K562 (cell line): ENCODE data around the gene LYZL6. TPM values are rescaled to one million over a fixed set of nuclear protein-coding genes. Genes with fewer than 3 reads are reported as not detected.

Source experiments
- ATAC-seq: fragments of 200-7000 bp; cut with Tn5 transposase; 3 replicates; pipeline ENCODE4 v1.9.1; 2020; ENCODE audit warnings: moderate library complexity
- BruUV-seq: library from RNA; stranded (reverse); fragments of 400-500 nt; replicated peaks from 2 replicates; lab custom pipeline; 2021; lab: Mats Ljungman, UMichigan
- CTCF ChIA-PET: fragments of 300-600 bp; formaldehyde crosslinking; extraction: SDS; loops from one replicate; lab custom pipeline; 2021; ENCODE audit warnings: low intra/inter-chr PET ratio; lab: Yijun Ruan, JAX
- POLR2A ChIA-PET: fragments of 300-600, 350-650 bp; sonication (Branson Sonifier 250); formaldehyde crosslinking; extraction: SDS; loops from one replicate; lab custom pipeline; 2021; ENCODE audit warnings: antibody characterized with exemption, inconsistent platforms; lab: Yijun Ruan, JAX
- DNase-seq, 4 experiments: peaks; one replicate each; pipeline versions ENCODE4 v3.0.0 to v3.0.0-alpha.2; 2011 to 2018; ENCODE audit warnings: low spot score in 3 of 4, mixed read lengths in 3 of 4; ENCODE audit errors: extremely low read depth in 1 of 4
- FAIRE-seq: peaks from 2 replicates; lab custom pipeline; 2011; peaks lifted over from hg19 to GRCh38; lab: Jason Lieb, UNC
- H2AFZ ChIP-seq: 2 replicates; pipeline ENCODE4 v1.6.0; 2011; ENCODE audit warnings: low read depth, low read length, control low read depth, inconsistent platforms
- H3K27ac ChIP-seq: fragments of 200-600 bp; 3 replicates; pipeline ENCODE4 v1.8.0; 2011; ENCODE audit warnings: low read depth, mild to moderate bottlenecking, control low read depth, inconsistent platforms, low read length, moderate library complexity, mixed read lengths; ENCODE audit errors: extremely low read depth
- H3K27me3 ChIP-seq, 2 experiments: fragments of 300-600 bp in 1 of 2; 2 replicates in 1 of 2; 3 replicates in 1 of 2; pipeline versions ENCODE4 v1.6.0 to v1.8.0; 2011; ENCODE audit warnings: inconsistent platforms in 2 of 2, low read length in 2 of 2, mild to moderate bottlenecking in 1 of 2, mixed read lengths in 1 of 2, moderate library complexity in 1 of 2; ENCODE audit not compliant: control insufficient read depth in 2 of 2, insufficient read depth in 2 of 2
- H3K36me3 ChIP-seq: fragments of 300-600 bp; 3 replicates; pipeline ENCODE4 v1.8.0; 2011; ENCODE audit warnings: mild to moderate bottlenecking, low read length, inconsistent platforms; ENCODE audit not compliant: control insufficient read depth, insufficient read depth
- H3K4me1 ChIP-seq, 2 experiments: fragments of 200-600 bp in 1 of 2; replicated peaks in 1 of 2; 2 replicates in 1 of 2; 3 replicates in 1 of 2; pipeline versions ENCODE4 v1.5.1 to v1.8.0; 2011; ENCODE audit warnings: inconsistent platforms in 2 of 2, low read length in 2 of 2, mild to moderate bottlenecking in 1 of 2, mixed read lengths in 1 of 2, moderate library complexity in 1 of 2; ENCODE audit not compliant: control insufficient read depth in 2 of 2, insufficient read depth in 2 of 2
- H3K4me2 ChIP-seq: 2 replicates; pipeline ENCODE4 v1.6.1; 2011; ENCODE audit warnings: low read length, control low read depth, inconsistent platforms, mixed read lengths; ENCODE audit not compliant: insufficient read depth
- H3K4me3 ChIP-seq: fragments of 200-600 bp; sonication (generic), shearing (Covaris generic); 2 replicates; pipeline ENCODE4 v1.5.1; 2016; ENCODE audit warnings: control low read depth, inconsistent platforms
- H3K79me2 ChIP-seq: fragments of 200-600 bp; 3 replicates; pipeline ENCODE4 v1.8.0; 2011; ENCODE audit warnings: low read length, inconsistent platforms; ENCODE audit not compliant: control insufficient read depth, insufficient read depth
- H3K9ac ChIP-seq, 2 experiments: 2 replicates each; pipeline versions ENCODE4 v1.6.0 to v1.6.1; 2011; ENCODE audit warnings: low read depth in 2 of 2, low read length in 2 of 2, control low read depth in 1 of 2, inconsistent platforms in 1 of 2, mild to moderate bottlenecking in 1 of 2, mixed read lengths in 1 of 2; ENCODE audit not compliant: insufficient read depth in 1 of 2
- H3K9me1 ChIP-seq: one replicate; pipeline ENCODE4 v1.6.0; 2011; ENCODE audit warnings: inconsistent platforms, mild to moderate bottlenecking, low read length, moderate library complexity; ENCODE audit not compliant: control insufficient read depth, insufficient read depth
- H3K9me3 ChIP-seq: replicated peaks from 2 replicates; pipeline ENCODE4 v1.5.1; 2011; ENCODE audit warnings: low read depth, low read length, inconsistent platforms; ENCODE audit not compliant: control insufficient read depth, insufficient read depth
- H4K20me1 ChIP-seq: replicated peaks from 2 replicates; pipeline ENCODE4 v1.6.1; 2011; ENCODE audit warnings: low read length, inconsistent platforms, mixed read lengths; ENCODE audit not compliant: control insufficient read depth, insufficient read depth
- ADNP ChIP-seq: fragments of 200-800 bp; sonication (Bioruptor generic); IDR thresholded peaks from 2 replicates; pipeline ENCODE4 v1.6.1; 2016; ENCODE audit warnings: missing genetic modification characterization, missing compliant biosample characterization
- BMI1 ChIP-seq: fragments of 150-350 bp; IDR thresholded peaks from 2 replicates; pipeline ENCODE4 v1.6.1; 2014; ENCODE audit warnings: low read length
- CBX2 ChIP-seq: fragments of 200-600 bp; sonication (generic); IDR thresholded peaks from one replicate; pipeline ENCODE4 v1.6.1; 2012; ENCODE audit warnings: mild to moderate bottlenecking, low read length, inconsistent platforms; ENCODE audit not compliant: insufficient read depth, poor library complexity, severe bottlenecking
- E4F1 ChIP-seq: fragments of 250-450 bp; sonication (Bioruptor Pico); IDR thresholded peaks from 2 replicates; pipeline ENCODE4 v1.5.0; 2021; ENCODE audit warnings: mild to moderate bottlenecking, borderline replicate concordance
- HNRNPH1 ChIP-seq: fragments of 200-400 bp; formaldehyde crosslinking; optimal IDR thresholded peaks from 2 replicates; pipeline ENCODE3; 2017; ENCODE audit warnings: low read depth, mild to moderate bottlenecking, low read length, moderate library complexity
- KLF10 ChIP-seq: fragments of 250-450 bp; sonication (Bioruptor Pico); IDR thresholded peaks from 2 replicates; pipeline ENCODE4 v1.6.1; 2021; ENCODE audit warnings: matching md5 sums
- MEF2D ChIP-seq: conservative IDR thresholded peaks from 2 replicates; pipeline ENCODE4 v1.6.1; 2016; ENCODE audit warnings: low read depth, missing genetic modification characterization, missing compliant biosample characterization
- PPARD ChIP-seq: fragments of 250-450 bp; sonication (Bioruptor Pico); IDR thresholded peaks from 2 replicates; pipeline ENCODE4 v1.8.0; 2022; ENCODE audit warnings: inconsistent platforms, mild to moderate bottlenecking, moderate library complexity
- RHOXF2B ChIP-seq: fragments of 250-450 bp; sonication (Bioruptor Pico); conservative IDR thresholded peaks from 2 replicates; pipeline ENCODE4 v1.5.1; 2021
- SFPQ ChIP-seq: fragments of 200-400 bp; formaldehyde crosslinking; IDR thresholded peaks from 2 replicates; pipeline ENCODE4 v1.6.1; 2017; ENCODE audit warnings: mild to moderate bottlenecking, low read depth, low read length, moderate library complexity
- STAT6 ChIP-seq: sonication (generic); formaldehyde crosslinking; IDR thresholded peaks from 2 replicates; pipeline ENCODE4 v1.8.1; 2023; ENCODE audit warnings: mild to moderate bottlenecking, missing genetic modification reagents
- ZBTB2 ChIP-seq: fragments of 450-650 bp; IDR thresholded peaks from 2 replicates; pipeline ENCODE4 v1.6.1; 2016; ENCODE audit warnings: antibody characterized with exemption
- ZC3H11A ChIP-seq: IDR thresholded peaks from 2 replicates; pipeline ENCODE4 v1.6.1; 2012; ENCODE audit warnings: low read depth, low read length, improper control_type of control experiment
- WGBS: fragments of 100-300 bp; shearing (Covaris generic); methylation state at CpG from one replicate; pipeline ENCODE4 v1.1.6; 2016; ENCODE audit warnings: low coverage, mixed read lengths; ENCODE audit not compliant: insufficient coverage; ENCODE audit errors: missing lambda C conversion rate; 5-methylcytosine and 5-hydroxymethylcytosine counted together
- in situ Hi-C: fragments of 300-500 bp; cut with MboI; formaldehyde crosslinking; loops from 4 replicates; pipeline ENCODE4 v1.15.0; 2018; ENCODE audit warnings: inconsistent platforms, mixed read lengths
- intact Hi-C: fragments of 100-400 bp; cut with micrococcal nuclease; formaldehyde crosslinking; loops from 2 replicates; pipeline ENCODE4 v1.14.2; 2022
- polyA plus RNA-seq, 8 experiments: library from polyadenylated mRNA; depleted of rRNA in 4 of 8; stranded (reverse) in 5 of 8; unstranded in 3 of 8; fragments of >200 nt; fragmentation: Nextera tagmentation in 2 of 8; fragmentation: Illumina TruSeq in 1 of 8; extraction: Ambion mirVana in 2 of 8; extraction: Trizol in 1 of 8; gene quantifications; 2 replicates each; pipeline versions ENCODE4 v1.2.1 to v1.2.3, GENCODE V29; 2011 to 2014; ENCODE audit warnings: inconsistent platforms in 1 of 8, missing spikeins in 1 of 8
- total RNA-seq, 7 experiments: library from RNA; depleted of rRNA in 6 of 7; stranded (reverse); fragments of >200 nt in 6 of 7; fragmentation: Illumina TruSeq in 2 of 7; extraction: Trizol in 2 of 7; gene quantifications; 2 replicates each; pipeline versions ENCODE4 v1.2.1 to v1.2.3, GENCODE V29; 2011 to 2021; ENCODE audit warnings: low replicate concordance in 1 of 7

LYZL6 gene
- total and polyA plus RNA-seq, 9 of the 15 experiments (the other 6 are each of a cell fraction or from before 2014, with no cell fraction given), result not detected

GRCh38 chr17:35981246-35981645, 37.7 kb upstream of the LYZL6 start, which contains the start of gene CCL16:
CCL16 (minus strand) TSS chr17:35981497; CDS start chr17:35981420, 77 bp downstream.
- WGBS, result under 1% methylated on average over 11 of the region's 12 CpGs
- Histone ChIP-seq H3K27ac (no peak within 1 kb of the TSS), H3K9me1 (no peaks in the 10 kb centered on the region), H3K79me2 (no peaks in the 10 kb centered on the region), H3K4me3 (no peak within 1 kb of the TSS), H3K27me3 (peaks cover 14 to 50% of the 10 kb centered on the region in 2 experiments; a peak in 4 of 5 replicates), H3K36me3 (no peaks in the 10 kb centered on the region), H3K4me1 (no peaks in the 10 kb centered on the region), H3K9ac (no peak within 1 kb of the TSS), H3K4me2 (no peak within 1 kb of the TSS), H3K9me3 (no peaks in the 10 kb centered on the region), H4K20me1 (no peaks in the 10 kb centered on the region; the same call in 1 of the 2 replicates), H2AFZ (no peak within 1 kb of the TSS)
- in situ Hi-C loops, result no loop called here
- ChIA-PET POLR2A (interaction anchor here (0.7 to 2.0 kb wide), 2 partner anchors 10 to 12 kb away, joined by 4 to 5 read pairs; no protein-coding TSS in a partner anchor), CTCF (no interaction called here)
- no peak for DNase-seq
- intact Hi-C loops, result no loop called here
- no peak for ATAC-seq
- BruUV-seq, result no TSS peak
- no peak for FAIRE-seq
- no peak for TF ChIP-seq STAT6 (CRISPR knock-in tag)
- no peak for TF ChIP-seq MEF2D (tag)
- no peak for TF ChIP-seq ZC3H11A
- TF ChIP-seq ZBTB2, result no peak
- no peak for TF ChIP-seq E4F1
- TF ChIP-seq RHOXF2B (CRISPR knock-in tag), result no peak
- no peak for TF ChIP-seq HNRNPH1
- no peak for TF ChIP-seq KLF10 (CRISPR knock-in tag)
- TF ChIP-seq PPARD (CRISPR knock-in tag), result no peak
- no peak for TF ChIP-seq CBX2
- TF ChIP-seq ADNP, result no peak
- TF ChIP-seq BMI1, result no peak
- TF ChIP-seq SFPQ, result no peak
